Measurements from ENCODE around the gene VPS13C. TPM values are rescaled to one million over a fixed set of nuclear protein-coding genes. Genes with fewer than 3 reads are reported as not detected.
A peak's percentile ranks its signal among the peaks of the same experiment; 100 is the strongest.

Gene VPS13C
- total RNA-seq, 4 donors from 2014 or later: 29.0 to 38.2 (median 36.1) TPM

GRCh38 chr15:62085740-62086139 is 25.5 kb upstream of the VPS13C start:
- TF ChIP-seq POLR2A (IDR thresholded peaks at IDR 0.05): no peak
- TF ChIP-seq CTCF (IDR thresholded peaks at IDR 0.05): no peak
- DNase-seq (ENCODE audit: low spot score in 2 of 2): no peak
- no peak overlapping the region for H3K4me3 ChIP-seq (ENCODE audit: low read depth, poor library complexity, severe bottlenecking)
- intact Hi-C loops (cut with DNase I; ENCODE audit: low total_unique reads): no loop called here
- WGBS, 2 donors: 70 to 72% methylated on average over 4 of the region's 4 CpGs

GRCh38 chr15:62083194-62084154 is 23.2 kb upstream of the VPS13C start:
- DNase-seq (ENCODE audit: low spot score in 2 of 2): no peak
- intact Hi-C loops (cut with DNase I; ENCODE audit: low total_unique reads): no loop called here
- no peak overlapping the region for H3K4me3 ChIP-seq (ENCODE audit: low read depth, poor library complexity, severe bottlenecking)
- TF ChIP-seq CTCF (IDR thresholded peaks at IDR 0.05) (no peak), POLR2A (IDR thresholded peaks at IDR 0.05) (no peak)
- 77 to 83% methylated on average over 9 of the region's 9 CpGs for WGBS, 2 donors

GRCh38 chr15:62079594-62079993 is 19.3 kb upstream of the VPS13C start:
- H3K4me3 ChIP-seq (ENCODE audit: low read depth, poor library complexity, severe bottlenecking): no peak overlapping the region
- TF ChIP-seq POLR2A (IDR thresholded peaks at IDR 0.05) (no peak), CTCF (IDR thresholded peaks at IDR 0.05) (no peak)
- WGBS, 2 donors: 85 to 87% methylated on average over 4 of the region's 4 CpGs
- no peak for DNase-seq (ENCODE audit: low spot score in 2 of 2)
- intact Hi-C loops (cut with DNase I; ENCODE audit: low total_unique reads): no loop called here

- no peak overlapping the region for H3K4me3 ChIP-seq (ENCODE audit: low read depth, poor library complexity, severe bottlenecking)
- TF ChIP-seq POLR2A (IDR thresholded peaks at IDR 0.05): no peak
- TF ChIP-seq CTCF (IDR thresholded peaks at IDR 0.05): no peak
- peak in 1 of 2 donors; percentile 42 for DNase-seq (ENCODE audit: low spot score in 2 of 2)
- WGBS, 2 donors: 42 to 53% methylated on average over 9 of the region's 9 CpGs
- intact Hi-C loops (cut with DNase I; ENCODE audit: low total_unique reads): no loop called here
Measured at GRCh38 chr15:62075595-62076277, 15.5 kb upstream of the VPS13C start.

GRCh38 chr15:62071711-62072308 is 11.6 kb upstream of the VPS13C start:
- TF ChIP-seq CTCF (IDR thresholded peaks at IDR 0.05) (no peak), POLR2A (IDR thresholded peaks at IDR 0.05) (no peak)
- intact Hi-C loops (cut with DNase I; ENCODE audit: low total_unique reads): no loop called here
- no peak for DNase-seq (ENCODE audit: low spot score in 2 of 2)
- no peak overlapping the region for H3K4me3 ChIP-seq (ENCODE audit: low read depth, poor library complexity, severe bottlenecking)
